Measurements from ENCODE around the gene RBM15B.
A peak's percentile ranks its signal among the peaks of the same experiment; 100 is the strongest.

Gene RBM15B

DNA sequence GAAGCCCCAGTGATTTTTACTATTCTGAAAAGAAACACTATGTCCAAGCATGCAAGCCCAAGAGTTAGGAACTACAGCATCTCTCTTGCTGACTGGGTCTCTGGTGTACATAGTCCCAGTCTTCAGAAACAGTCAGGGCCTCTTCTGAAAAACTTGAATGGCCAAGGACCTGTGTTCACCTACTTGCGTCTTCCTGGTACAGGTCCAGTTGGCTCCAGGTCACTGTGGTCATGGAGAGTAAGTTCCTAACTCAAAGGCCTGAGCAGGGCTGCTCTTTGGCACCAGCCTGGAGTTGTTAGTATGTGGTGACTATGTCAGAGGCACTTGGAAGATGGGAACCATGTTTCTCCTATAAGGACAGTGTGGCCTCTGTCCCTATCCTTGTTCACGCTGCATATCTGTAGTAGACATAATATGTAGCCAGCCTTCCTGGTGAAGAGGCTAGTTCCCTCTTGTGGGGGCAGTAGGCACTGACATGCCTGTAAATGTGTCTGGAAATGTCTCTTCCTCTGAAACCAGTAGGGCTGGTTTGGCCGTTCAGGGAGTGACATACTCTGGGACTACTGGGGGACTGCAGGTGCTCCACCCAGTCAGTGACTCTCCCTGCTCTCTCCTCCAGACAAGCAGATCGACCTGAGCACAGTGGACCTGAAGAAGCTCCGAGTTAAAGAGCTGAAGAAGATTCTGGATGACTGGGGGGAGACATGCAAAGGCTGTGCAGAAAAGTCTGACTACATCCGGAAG is 2.6 kb upstream of the RBM15B start:
- Histone ChIP-seq H3K36me3 (replicated peaks) (peaks cover 33% of the 10 kb centered on the region), H3K4me3 (ENCODE audit: low read depth, low read length) (no peak overlapping the region), H3K27me3 (replicated peaks) (no peaks in the 10 kb centered on the region), H3K27ac (no peak overlapping the region)
- peak; percentile 59 for TF ChIP-seq CTCF (IDR thresholded peaks at IDR 0.05; ENCODE audit: low read depth, low read length, missing control alignments)
- DNase-seq = peak; percentile 14
- in situ Hi-C loops (cut with HindIII; ENCODE audit: low pct_ligation_motif_present, low sequenced_read_pairs) = no loop called here

DNA sequence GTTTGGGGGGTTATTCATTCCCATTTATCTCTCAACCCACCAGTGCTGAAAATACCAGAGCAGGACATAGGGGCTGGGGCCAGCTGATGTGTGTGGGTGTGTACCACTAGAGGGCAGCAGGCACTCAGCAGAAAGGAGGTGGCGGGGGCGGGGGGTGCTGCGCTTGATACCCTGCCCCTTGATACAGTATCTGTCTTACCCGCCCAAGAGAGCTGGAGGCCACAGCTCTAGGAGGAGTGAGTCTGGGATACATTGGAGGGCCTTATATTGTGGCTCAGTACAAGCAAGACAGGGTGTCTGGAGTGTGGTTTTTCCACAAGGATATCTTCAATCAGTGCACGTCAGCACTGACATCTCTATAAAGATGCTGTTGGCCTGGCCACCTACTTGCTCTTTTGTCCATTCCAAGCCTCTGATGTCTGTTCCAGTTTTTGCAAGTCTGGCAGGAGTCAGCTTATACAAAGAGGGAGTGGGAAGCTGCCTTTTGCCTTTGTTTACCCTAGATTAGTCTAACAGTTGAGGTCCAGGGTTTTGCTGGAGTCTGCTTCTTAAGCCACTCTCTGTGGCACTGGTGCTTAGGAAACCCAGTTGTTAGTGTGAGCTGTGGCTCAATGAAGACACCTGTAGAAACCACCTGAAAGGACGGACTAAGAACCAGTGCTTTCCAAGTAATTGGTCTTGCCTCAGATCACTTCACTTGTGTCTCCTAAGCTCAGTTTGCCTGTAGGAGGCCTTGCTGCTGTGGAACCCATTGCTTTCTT is 1.5 kb upstream of the RBM15B start:
- peak; percentile 91 for TF ChIP-seq CTCF (IDR thresholded peaks at IDR 0.05; ENCODE audit: low read depth, low read length, missing control alignments)

DNA sequence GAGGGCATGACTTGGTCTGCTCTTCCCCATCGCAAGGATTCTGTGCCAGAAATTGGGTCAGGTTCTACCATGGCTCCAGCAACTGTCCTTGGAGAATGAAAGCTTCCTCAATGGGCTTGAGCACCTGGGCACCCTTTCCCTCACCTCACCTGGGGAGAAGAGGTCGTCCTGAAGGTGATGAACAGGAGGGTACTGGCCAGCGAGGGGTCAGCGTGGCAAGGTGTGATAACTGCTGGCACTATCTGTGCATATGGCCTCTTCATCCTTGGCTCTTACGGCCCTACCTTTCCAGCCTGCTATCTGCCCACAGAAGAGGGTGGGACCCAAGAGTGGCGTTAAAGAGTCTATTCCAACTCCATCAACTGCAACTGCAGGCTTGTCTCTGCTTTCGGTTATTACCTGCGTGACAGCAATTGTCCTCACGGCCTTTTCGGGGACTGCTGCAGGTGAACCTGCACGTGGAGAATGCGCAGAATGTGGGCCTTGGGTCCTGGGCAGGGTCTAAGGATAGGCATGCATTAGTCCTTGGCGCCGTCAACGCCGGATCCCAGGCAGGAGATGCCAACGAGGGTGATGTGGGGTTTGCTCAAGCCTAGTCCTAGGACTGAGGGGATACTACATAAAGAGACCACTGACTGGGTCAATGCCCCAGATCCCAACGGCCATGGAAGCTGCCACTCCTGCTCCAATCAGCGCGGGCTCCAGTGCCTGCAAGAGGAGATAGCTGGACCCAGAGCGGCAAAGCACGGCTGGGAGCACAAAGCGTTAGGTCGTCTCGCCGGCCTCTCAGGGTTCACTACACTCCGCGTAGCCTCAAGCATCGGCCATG is 625 bp upstream of the RBM15B start:
- H3K36me3 ChIP-seq (replicated peaks) = peaks cover 45% of the 10 kb centered on the region

More for the DNA sequence above, 1.5 kb upstream of the RBM15B start:
- no peak overlapping the region for H3K4me3 ChIP-seq (ENCODE audit: low read depth, low read length)
- DNase-seq = peak; percentile 34
- H3K27ac ChIP-seq = no peak overlapping the region
- in situ Hi-C loops (cut with HindIII; ENCODE audit: low pct_ligation_motif_present, low sequenced_read_pairs) = no loop called here
- no peaks in the 10 kb centered on the region for H3K27me3 ChIP-seq (replicated peaks)
- H3K36me3 ChIP-seq (replicated peaks) = peaks cover 41% of the 10 kb centered on the region

GRCh38 chr3:51391566-51392354 is 675 bp downstream of the RBM15B start:
- TF ChIP-seq CTCF (IDR thresholded peaks at IDR 0.05; ENCODE audit: low read depth, low read length, missing control alignments) = no peak
- in situ Hi-C loops (cut with HindIII; ENCODE audit: low pct_ligation_motif_present, low sequenced_read_pairs) = no loop called here

More for the DNA sequence above, 625 bp upstream of the RBM15B start:
- no peak for DNase-seq
- peak; percentile 83 for TF ChIP-seq CTCF (IDR thresholded peaks at IDR 0.05; ENCODE audit: low read depth, low read length, missing control alignments)
- in situ Hi-C loops (cut with HindIII; ENCODE audit: low pct_ligation_motif_present, low sequenced_read_pairs) = no loop called here
- Histone ChIP-seq H3K27me3 (replicated peaks) (no peaks in the 10 kb centered on the region), H3K4me3 (ENCODE audit: low read depth, low read length) (peak overlapping the region; percentile 42), H3K27ac (no peak overlapping the region)

More at GRCh38 chr3:51391566-51392354, 675 bp downstream of the RBM15B start:
- Histone ChIP-seq H3K27me3 (replicated peaks) (no peaks in the 10 kb centered on the region), H3K36me3 (replicated peaks) (peaks cover 58% of the 10 kb centered on the region), H3K27ac (peak overlapping the region; percentile 91), H3K4me3 (ENCODE audit: low read depth, low read length) (peak overlapping the region; percentile 71)
- DNase-seq = peak; percentile 12
